Right atrium auricular region (tissue), 2 donors: Measurements from ENCODE around the gene HMGB4. TPM values are rescaled to one million over a fixed set of nuclear protein-coding genes. Genes with fewer than 3 reads are reported as not detected.

Source experiments
- DNase-seq: peaks from one replicate; pipeline ENCODE4 v3.0.0-alpha.2; 2019; ENCODE audit warnings: low spot score
- H3K27ac ChIP-seq, 2 donors: fragments of 200-600 bp; sonication (generic); 1 replicate in 1 of 2; 2 replicates in 1 of 2; pipeline ENCODE4 v1.5.1; 2016 to 2019
- H3K27me3 ChIP-seq, 2 donors: fragments of 200-600 bp; sonication (generic); one replicate each; pipeline versions ENCODE4 v1.5.1 to v1.6.0; 2017 to 2019
- H3K36me3 ChIP-seq: fragments of 200-600 bp; sonication (generic); one replicate; pipeline ENCODE4 v1.5.1; 2016
- H3K4me1 ChIP-seq, 2 donors: fragments of 200-600 bp; sonication (generic); one replicate each; pipeline versions ENCODE4 v1.5.1 to v1.6.0; 2017 to 2019
- H3K4me3 ChIP-seq, 2 donors: fragments of 200-600 bp; sonication (generic); 1 replicate in 1 of 2; 2 replicates in 1 of 2; pipeline ENCODE4 v1.5.1; 2017 to 2019; ENCODE audit warnings: mild to moderate bottlenecking in 1 of 2, moderate library complexity in 1 of 2
- H3K9me3 ChIP-seq, 2 donors: fragments of 200-600 bp; sonication (generic); one replicate each; pipeline ENCODE4 v1.5.1; 2019
- CTCF ChIP-seq, 2 donors: fragments of 200-600 bp; sonication (generic); IDR thresholded peaks; one replicate each; pipeline ENCODE4 v1.5.1; 2019; ENCODE audit warnings: antibody characterized with exemption in 2 of 2
- total RNA-seq, 2 donors: library from RNA; depleted of rRNA; stranded (reverse); fragments of >200 nt; gene quantifications; one replicate each; pipeline ENCODE4 v1.1.0, GENCODE V29; 2016

The HMGB4 gene
- total RNA-seq, 2 donors from 2014 or later: not detected

DNA sequence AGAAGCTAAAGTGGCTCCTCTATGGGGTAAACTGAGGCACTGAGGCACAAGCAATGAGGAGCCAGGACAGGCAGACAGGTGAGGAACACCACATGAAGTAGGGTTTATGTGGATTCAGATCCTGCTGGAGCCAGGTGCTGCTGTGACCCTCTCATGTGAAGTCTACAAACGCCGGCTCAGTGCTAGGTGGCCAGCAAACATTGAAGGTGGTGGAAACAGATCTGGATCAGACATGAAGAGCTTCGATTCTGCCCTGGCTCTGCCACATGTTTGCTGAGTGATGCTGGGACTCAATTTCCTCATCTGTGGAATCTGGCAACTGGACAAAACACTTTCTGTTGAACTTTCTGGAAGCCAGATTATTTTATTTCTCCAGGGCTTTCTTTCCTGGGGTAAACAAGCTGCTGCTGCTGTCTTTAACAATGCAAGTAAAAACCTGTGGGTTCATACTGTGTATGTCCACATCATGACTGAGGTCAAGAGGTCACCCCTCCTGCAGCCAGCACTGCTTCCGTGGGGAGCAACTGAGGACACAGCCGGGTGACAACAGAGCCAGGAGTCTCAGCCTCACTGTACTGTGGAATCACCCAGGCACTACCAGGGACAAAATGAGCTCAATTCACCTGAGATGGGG is 33.3 kb downstream of the HMGB4 start:
- peak; percentile 57 for DNase-seq
- TF ChIP-seq CTCF (IDR thresholded peaks at IDR 0.05): no peak
- H3K27ac ChIP-seq: no peak overlapping the region

GRCh38 chr1:33898406-33898805 is 34.5 kb downstream of the HMGB4 start:
- Histone ChIP-seq H3K4me1 (peaks cover 0 to 19% of the 10 kb centered on the region in 2 donors), H3K36me3 (no peaks in the 10 kb centered on the region), H3K4me3 (no peak overlapping the region), H3K9me3 (no peaks in the 10 kb centered on the region), H3K27me3 (no peaks in the 10 kb centered on the region), H3K27ac (peak overlapping the region; percentile 5 to 23)
- no peak for TF ChIP-seq CTCF (IDR thresholded peaks at IDR 0.05)
- DNase-seq: peak; percentile 26

More for the DNA sequence above, 33.3 kb downstream of the HMGB4 start:
- Histone ChIP-seq H3K36me3 (no peaks in the 10 kb centered on the region), H3K27me3 (no peaks in the 10 kb centered on the region), H3K4me3 (no peak overlapping the region), H3K4me1 (peaks cover 0 to 13% of the 10 kb centered on the region in 2 donors), H3K9me3 (no peaks in the 10 kb centered on the region)

- no peak overlapping the region for H3K4me3 ChIP-seq
- no peaks in the 10 kb centered on the region for H3K9me3 ChIP-seq
- H3K4me1 ChIP-seq: peaks cover 0 to 17% of the 10 kb centered on the region in 2 donors
- peak overlapping the region; percentile 5 to 23 for H3K27ac ChIP-seq
- no peaks in the 10 kb centered on the region for H3K27me3 ChIP-seq
- DNase-seq: peak; percentile 47
- TF ChIP-seq CTCF (IDR thresholded peaks at IDR 0.05): no peak
- H3K36me3 ChIP-seq: no peaks in the 10 kb centered on the region
Measured at GRCh38 chr1:33898881-33899280, 35.0 kb downstream of the HMGB4 start.

GRCh38 chr1:33899746-33900145 is 35.9 kb downstream of the HMGB4 start:
- Histone ChIP-seq H3K36me3 (no peaks in the 10 kb centered on the region), H3K4me1 (peaks cover 0 to 14% of the 10 kb centered on the region in 2 donors), H3K4me3 (no peak overlapping the region), H3K27ac (no peak overlapping the region), H3K9me3 (no peaks in the 10 kb centered on the region), H3K27me3 (no peaks in the 10 kb centered on the region)
- peak; percentile 51 for DNase-seq
- TF ChIP-seq CTCF (IDR thresholded peaks at IDR 0.05): no peak

GRCh38 chr1:33902486-33903209 is 38.8 kb downstream of the HMGB4 start:
- H3K27ac ChIP-seq: peak overlapping the region in 1 of 2 donors; percentile 48
- peaks cover 0 to 14% of the 10 kb centered on the region in 2 donors for H3K4me1 ChIP-seq
- no peaks in the 10 kb centered on the region for H3K27me3 ChIP-seq
- no peak overlapping the region for H3K4me3 ChIP-seq
- no peaks in the 10 kb centered on the region for H3K9me3 ChIP-seq
- no peaks in the 10 kb centered on the region for H3K36me3 ChIP-seq
- no peak for TF ChIP-seq CTCF (IDR thresholded peaks at IDR 0.05)
- peak; percentile 50 for DNase-seq
